ENCODE measurements around the gene STRN.
"Not testable (repeated sequence)": the region's sequence is repeated elsewhere in the genome, so short reads cannot be mapped to it uniquely, and the experiment has no call there.

Gene STRN

GRCh38 chr2:36966370-36967235, at the start of gene STRN:
Gene STRN, minus strand, starts transcription at chr2:36966536. Its CDS starts 73 bp downstream, at chr2:36966463.
- DNase-seq = peak; percentile 95

DNA sequence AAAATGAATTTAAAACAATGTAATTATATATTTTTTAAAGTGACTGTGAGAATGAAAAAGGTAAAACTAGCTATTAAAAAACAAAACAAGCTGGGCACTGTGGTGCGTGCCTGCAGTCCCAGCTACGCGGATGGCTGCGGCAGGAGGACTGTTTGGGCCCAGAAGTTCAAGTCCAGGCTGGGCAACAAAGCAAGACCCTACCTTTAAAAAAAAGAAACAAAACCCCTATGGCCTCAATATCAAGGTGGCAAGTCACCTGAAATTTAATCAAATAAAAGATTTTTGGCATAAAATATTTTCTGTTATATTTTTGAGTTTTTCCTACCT, 46.9 kb upstream of the STRN start:
- no peak for DNase-seq

DNA sequence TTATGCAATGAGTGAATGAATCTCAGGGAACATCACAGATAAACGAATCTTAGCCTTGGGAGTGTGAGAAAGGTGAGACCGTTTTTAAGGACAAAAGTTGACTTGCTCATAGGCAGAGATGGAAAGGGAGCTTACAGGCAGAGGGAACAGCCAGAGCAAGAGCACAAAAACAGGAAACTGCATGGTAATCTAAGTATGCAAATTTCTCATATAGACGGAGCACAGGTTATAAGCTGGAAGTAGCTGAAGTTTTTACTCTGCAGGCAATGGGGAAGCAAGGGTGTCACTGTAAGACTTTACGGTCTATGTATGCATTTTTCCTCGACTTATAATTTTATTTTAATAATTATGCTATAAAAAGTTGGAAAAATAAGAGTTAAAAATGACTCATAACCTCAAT, 44.8 kb upstream of the STRN start:
- no peak for DNase-seq

DNA sequence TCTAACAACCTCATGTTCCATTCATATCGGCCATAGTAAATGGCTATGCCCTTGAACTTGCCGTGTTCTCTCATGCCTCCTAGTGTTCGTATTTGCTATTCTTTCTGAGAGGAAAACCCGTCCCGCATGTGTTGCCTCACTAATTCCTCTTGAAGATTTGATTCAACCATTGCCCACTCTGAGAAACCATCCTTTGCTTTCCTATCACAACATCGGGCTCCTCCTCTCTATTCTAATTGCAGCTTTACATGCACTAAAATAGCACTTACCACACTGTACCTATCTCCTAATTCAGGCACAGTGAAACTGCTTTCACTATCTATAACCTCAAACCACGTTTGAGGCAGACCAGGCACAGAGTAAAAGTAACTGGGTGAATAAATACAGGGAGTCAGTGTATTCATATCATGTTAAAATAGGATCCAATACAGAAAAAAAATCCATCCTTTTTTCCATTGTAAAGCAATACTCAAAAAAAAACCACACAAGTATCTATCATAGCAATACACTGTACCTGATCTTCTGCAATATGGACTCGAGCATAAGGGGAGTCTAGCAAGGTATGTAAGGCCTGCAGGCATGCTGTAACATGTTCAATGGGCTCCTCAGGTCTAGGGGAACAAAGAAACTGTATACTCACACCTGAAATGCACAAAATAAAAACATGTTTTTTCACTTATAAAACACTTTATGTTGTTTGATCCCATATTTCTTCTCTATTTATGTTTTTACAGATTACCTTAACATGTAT, 39.0 kb upstream of the STRN start:
- peak; percentile 75 for DNase-seq

GRCh38 chr2:37000988-37001556, 34.7 kb upstream of the STRN start:
- no peak for DNase-seq

DNA sequence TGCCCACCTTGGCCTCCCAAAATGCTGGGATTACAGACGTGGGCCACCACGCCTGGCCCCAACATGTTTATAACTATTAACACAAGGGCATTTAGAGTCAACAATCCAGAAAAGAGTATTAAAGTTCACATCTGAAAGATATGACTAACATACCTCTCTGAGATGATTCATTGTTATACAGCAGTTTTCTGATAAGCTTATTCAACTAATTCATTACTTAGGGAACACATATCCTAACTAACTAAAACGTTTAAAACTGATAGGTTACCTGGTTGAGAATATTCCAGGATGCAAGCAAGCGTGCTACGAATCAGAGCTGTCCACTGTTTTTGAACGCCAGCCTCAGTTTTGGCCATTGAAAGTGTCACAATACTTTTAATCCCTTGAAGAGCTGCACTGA, 34.0 kb upstream of the STRN start:
- DNase-seq = no peak

DNA sequence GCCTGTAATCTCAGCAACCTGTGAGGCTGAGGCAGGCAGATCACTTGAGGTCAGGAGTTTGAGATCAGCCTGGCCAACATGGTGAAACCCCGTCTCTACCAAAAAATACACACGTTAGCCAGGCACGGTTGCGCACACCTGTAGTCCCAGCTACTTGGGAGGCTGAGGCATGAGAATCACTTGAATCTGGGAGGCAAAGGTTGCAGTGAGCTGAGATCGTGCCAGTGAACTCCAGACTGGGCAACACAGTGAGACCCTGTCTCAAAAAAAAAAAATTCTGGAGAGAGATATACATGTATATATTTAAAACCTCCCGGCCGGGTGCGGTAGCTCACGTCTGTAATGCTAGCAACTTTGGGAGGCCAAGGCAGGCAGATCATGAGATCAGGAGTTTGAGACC, 33.1 kb upstream of the STRN start:
- DNase-seq = not testable (repeated sequence)

GRCh38 chr2:36993841-36994620, 27.7 kb upstream of the STRN start:
- DNase-seq = no peak

DNA sequence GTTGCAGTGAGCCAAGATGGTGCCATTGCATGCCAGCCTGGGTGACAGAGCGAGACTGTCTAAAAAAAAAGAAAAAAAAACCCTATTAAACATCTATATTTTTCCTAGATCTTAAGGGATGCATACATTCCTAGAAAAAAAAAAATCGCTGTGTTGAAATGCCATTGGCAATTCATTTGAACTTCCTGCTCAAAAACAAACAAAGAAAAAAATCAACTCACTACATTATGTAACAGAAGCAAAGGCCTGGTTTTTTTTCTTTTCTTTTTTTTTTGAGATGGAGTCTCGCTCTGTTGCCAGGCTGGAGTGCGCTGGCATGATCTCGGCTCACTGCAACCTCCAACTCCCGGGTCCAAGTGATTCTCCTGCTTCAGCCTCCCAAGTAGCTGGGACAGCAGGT, 21.7 kb upstream of the STRN start:
- no peak for DNase-seq

DNA sequence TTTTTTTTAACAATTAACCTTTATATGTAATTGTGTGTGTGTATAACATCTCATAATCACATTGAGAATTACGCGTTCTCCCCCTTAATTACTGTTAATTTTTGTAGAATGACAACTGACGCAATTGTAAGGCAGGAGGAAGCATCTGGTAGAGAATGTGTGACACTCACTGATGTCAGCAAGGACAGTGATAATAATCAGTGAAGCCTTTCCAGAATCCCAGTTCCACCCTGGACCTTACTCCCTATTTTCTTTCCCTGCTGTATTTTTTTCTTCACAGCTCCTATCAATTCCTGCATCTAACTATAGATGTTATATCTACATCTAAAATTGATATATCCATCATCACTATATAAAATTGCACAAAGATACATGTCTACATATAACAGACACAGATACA, 16.1 kb upstream of the STRN start:
- DNase-seq = no peak

- no peak for DNase-seq
Measured at GRCh38 chr2:36981911-36982310, 15.6 kb upstream of the STRN start.

DNA sequence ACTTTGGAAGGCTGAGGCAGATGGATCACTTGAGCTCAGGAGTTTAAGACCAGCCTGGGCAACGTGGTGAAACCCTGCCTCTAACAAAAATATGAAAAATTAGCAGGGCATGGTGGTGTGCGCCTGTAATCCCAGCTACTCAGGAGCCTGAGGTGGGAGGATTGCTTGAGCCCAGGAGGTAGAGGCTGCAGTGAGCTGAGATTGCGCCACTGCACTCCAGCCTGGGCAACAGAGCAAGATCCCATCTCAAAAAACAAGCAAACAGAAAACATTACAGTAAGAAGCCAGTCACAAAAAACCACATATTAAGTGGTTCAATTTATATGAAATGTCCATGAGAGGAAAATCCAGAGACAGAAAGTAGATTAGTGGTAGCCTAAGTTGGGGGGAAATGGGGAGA, 12.7 kb upstream of the STRN start:
- DNase-seq = not testable (repeated sequence)

DNA sequence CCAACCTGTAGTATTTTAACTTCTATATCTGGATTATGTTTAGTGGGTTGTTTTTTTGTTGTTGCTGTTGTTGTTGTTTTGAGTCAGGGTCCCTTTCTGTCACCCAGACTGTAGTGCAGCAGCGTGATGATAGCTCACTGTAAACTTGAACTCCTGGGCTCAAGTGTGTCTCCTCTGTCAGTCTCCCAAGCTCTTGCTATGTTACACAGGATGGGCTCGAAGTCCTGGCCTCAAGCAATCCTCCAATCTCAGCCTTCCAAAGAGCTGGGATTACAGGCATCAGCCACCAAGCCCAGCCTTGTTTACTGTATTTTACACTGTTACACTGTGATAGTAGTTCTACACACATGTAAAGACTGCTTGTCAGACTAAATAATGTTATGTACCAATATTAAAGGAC, 9.7 kb upstream of the STRN start:
- DNase-seq = no peak

DNA sequence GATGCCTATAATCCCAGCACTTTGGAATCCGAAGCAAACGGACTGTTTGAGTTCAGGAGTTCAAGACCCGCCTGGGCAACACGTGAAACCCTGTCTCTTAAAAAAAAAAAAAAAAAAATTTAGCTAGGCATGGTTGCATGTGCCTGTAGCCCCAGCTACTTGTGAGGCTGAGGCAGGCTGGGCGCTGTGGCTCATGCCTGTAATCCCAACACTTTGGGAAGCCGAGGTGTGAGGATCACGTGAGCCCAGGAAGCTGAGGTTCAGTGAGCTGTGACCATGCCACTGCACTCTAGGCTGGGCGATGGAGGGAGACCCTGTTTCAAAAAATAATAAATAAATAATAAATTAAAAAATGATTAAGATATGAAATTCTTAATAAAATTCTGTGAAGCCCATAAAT, 9.0 kb upstream of the STRN start:
- no peak for DNase-seq

DNA sequence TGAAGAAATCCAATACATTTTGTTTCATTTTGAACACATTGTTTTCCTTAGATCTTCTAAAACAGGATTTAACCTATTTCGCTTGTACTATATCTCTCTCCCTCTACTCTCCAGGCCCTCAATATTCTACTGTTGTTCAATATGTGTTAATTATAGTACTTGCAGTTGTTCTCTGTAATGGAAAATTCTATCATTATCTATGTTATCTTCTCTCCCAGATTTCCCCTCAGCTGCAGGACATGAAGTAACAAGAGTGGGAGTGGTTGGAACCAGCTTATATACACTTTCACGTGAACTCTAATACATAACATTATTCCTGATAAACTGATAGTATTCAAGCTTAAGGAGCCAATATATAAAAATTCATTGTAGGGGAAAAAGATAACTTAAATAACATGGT, 7.0 kb upstream of the STRN start:
- DNase-seq = peak; percentile 67

DNA sequence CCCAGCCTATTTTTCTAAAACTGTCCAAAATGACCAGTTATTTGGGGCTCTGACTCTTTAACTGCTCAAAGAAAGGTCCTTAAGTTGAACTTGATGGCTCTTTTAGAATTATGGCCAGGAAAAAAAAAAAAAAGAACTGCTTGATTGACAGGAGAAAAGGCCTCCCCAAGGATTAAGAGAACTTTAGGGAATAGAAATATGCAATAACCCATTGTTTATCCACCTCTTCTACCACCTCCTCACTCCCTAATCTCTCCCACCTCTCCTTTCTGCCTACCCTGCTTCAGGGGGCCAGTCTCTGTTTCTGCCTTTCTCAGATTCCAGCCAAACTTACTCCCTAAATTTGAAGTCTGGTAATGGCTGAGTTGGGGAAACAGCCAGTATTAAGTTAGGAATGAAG, 5.7 kb upstream of the STRN start:
- DNase-seq = no peak

DNA sequence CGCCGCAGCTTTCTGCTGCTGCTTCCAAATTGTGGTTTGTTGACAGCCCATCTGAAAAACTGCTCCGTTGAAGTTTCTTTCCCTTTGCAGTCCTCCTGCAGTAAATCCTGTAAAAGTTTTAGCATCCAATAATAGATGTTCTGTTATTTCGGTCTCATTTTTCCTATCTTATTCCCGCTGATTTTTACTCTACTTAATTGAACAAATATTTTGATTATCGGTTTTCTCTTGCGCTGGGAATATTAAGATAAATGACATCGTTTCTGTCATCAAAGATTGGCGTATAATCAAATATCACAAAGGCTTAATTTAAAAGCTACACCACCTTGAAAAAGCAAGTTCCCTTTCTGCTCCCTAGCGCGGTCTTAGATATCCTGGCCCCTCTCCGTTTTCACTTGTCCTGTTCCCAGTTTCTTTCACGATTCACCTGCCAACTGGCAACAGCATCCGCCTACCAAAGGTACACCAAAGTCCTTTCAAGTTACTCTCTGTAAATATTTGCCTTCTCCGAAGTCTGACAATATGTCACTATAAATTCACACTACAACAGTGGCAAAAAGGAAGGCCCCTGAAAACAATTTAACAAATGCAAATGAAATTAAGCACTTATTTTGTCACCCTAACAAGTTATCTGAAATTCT, 1.0 kb upstream of the STRN start:
- DNase-seq = peak; percentile 51

DNA sequence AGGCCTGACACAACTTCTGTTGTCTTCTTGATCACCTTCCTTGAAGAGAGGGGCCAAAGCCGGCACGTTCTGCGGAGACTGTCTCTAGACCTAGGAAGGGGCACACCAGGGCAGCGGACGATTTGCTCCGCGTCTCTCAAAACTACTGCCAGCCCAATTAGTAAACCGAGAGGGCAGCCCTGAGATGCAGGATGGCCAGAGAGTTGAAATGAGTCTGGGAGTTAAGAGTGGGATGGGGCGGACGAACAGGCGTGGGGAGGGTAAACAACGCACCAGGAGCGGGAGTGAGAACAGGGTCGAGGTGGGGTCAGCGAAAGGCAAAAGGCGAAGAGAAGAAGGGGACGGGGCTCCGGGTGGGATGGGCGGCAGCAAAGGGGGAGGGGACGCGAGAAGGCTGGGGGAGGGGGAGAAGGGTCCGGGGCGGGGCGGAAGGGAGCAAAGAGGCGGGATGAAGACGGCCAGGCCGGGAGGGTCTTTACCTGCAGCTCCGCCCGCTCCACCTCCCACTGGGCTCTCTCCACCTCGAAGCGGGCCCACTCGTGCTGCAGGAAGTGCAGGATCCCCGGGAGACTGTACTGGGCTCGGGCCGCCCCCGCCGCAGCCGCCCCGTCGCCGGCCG, 476 bp downstream of the STRN start:
- peak; percentile 39 for DNase-seq

DNA sequence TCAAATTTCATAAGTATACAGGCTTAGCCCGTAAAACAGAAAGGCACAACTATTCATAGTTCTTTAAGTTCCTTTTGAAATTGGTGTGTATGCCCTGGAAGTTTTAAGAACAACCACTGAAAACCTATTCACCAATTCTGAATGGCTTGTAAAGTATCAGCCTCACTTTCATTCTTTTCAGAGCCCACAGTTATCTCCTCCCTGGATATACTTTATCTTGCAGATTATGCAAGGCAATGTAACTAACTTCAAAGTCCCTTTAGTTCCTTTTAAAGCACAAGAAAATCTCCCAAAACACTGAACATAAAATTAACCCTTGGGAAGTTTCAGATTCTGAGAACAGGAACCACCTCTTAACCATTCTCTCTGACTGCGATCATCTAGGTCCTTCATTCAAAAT, 1.1 kb downstream of the STRN start:
- DNase-seq = peak; percentile 21

DNA sequence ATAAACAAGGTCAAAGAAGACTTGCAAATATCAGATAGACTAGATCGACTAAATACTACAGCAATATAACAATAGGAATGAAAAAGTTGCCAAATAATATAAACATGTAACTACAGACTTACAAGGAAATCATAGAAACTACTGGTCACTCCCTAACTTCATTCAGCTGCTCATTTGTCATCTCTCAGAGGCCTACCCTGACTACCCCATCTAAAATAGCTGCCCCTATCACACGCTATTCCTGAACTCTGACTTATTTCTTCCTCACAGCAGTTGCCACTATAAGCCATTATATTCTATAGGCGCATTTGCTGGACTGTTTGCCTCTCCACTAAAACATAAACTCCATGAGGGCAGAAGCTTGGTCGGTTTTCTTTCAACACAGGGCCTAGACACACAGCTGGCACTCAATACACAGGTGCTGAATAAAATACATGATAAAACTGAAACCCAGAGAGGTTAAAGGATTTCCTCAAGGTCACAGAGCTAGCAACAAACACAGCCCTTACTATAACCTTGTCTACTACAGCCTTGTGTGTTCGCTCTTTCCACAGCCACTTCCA, 1.8 kb downstream of the STRN start:
- peak; percentile 19 for DNase-seq

DNA sequence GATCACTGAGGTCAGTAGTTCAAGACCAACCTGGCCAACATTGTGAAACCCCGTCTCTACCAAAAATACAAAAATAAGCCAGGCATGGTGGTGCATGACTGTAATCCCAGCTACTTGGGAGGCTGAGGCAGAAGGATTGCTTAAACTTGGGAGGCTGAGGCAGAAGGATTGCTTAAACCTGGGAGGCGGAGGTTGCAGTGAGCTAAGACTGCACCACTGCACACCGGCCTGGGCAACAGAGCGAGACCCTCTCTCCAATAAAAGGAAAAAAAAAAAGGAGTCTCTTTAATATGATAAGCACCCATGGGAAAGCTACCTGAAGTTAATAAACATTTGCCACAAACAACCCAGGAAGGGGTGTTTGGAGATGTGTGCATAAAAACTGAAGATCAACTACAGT, 2.6 kb downstream of the STRN start:
- DNase-seq = no peak

- no peak for DNase-seq
Measured at GRCh38 chr2:36963106-36963505, 3.2 kb downstream of the STRN start.
